DMS53 treated with DMSO at 0.1 percent for 48 hours (cell line): ENCODE measurements around the gene GAS7.
"Not testable (repeated sequence)": the region's sequence is repeated elsewhere in the genome, so short reads cannot be mapped to it uniquely, and the experiment has no call there.

Source experiments
- DNase-seq: peaks from one replicate; lab custom pipeline; 2025; ENCODE audit not compliant: unreplicated experiment; lab: John Stamatoyannopoulos, UW

The GAS7 gene

DNA sequence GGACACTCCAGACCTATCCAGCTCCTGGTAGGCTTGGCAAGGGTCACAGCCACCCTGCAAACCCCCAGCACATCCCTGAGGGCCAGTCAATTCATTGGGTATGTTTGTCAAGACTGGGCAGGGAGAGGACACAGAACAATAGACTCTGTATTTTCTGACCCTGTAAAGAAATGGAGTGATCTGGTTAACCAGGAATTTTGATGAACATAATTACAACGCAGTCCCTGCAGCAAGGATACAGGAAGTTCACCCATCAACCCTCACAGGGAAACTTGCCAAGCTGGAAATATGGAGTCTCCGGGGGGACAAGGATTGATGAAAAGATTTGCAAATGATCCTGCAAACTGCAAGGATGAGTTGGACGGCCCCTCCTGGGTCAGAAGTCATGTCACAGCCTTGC is 167.3 kb downstream of the GAS7 start:
- no peak for DNase-seq

DNA sequence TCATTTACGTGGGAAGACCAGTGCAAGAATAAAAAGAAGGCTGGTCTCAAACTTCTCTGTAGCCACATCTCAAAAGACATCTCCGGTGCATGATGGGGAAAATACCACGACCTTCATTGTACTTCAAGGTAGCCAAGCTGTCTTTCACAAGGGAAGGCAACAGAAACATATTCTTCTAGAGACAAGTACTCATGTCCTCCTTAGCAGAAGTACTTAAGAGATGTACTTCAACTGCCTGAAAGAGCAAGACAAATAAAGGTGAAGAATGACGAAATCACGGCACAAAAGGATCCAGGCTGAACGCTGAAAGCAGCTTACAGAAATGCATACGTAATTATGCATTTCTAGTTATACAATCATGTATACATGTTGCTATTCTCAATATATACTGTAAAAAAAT is 169.3 kb downstream of the GAS7 start:
- DNase-seq, result no peak

DNA sequence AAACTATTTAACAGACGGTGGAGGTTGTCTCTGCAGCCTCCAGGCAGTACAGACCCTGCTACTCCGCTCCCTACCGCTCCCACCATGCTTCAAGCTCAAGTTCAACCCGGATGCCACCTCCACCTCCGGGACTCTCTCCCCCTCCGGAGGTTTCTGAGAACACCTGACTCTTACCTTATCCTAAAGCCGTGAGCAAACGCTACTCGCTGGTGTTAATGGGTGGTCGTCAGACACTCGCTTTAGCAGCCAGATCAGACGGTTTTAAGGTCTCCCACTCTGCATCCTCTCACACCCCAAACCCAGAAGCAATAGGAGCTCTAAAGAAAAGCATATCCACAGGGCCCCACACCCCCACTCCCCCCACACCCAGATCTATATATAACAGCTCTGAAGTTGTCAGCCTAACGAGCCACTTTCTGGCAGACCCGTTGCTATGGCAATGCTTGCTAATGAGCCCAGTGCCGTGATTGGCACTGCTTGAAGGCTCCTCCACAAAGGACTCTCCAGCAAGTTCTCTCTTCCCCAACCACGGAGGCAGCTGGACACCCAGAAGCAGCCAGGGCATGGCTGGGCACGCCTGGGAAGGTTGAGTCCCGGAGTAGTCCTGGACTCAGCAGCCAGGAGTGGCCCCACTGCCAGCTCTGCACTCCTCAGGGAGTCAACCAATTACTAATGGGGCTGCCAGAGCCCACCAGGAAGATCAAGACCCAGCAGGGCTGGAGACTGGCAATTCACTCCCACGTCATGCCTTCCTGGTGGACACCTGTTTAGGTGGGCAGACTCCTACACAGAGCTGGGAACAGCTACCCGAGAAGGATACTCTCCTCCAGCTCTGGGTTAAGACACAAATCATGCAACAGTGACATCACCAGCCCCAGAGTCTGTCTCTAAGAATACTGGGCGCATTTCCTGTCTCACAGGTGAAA is 172.2 kb downstream of the GAS7 start:
- DNase-seq, result no peak

DNA sequence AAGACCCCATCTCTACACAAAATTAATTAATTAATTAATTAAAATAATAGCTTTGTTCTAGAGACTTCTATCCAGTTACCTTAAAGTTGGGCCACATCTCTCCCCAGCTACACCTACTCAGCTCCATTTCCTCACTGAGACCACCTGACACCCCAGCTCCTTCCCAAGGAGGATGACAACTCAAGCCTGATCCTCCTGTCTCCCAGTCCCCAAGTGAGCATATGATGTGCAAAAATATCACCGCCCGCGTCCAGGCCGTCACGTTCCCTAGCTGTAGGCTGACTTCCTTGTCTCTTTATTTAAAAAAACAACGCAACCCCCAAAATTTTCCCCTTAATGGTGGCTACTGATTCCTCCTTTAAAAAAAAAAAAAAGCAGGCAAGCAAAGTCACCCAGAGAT is 173.2 kb downstream of the GAS7 start:
- DNase-seq, result no peak

DNA sequence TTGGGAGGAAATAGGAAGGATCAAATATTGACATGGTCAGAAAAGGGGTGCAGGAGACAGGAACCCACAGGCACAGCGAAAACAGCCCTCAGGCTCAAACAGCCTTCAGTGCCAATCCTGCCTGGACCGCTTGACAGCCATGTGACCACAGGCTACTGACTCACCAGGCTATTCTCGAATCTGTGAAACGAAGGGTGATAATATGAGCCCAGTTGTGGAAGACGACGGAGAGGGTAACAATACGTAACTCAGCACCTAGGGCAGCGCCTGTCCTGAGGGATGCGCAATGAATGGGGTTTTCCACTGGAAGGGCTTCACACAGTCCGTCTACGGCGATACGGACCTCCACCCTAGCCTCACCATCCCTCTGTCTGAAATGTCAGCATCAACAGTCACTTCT is 176.0 kb downstream of the GAS7 start:
- no peak for DNase-seq

DNA sequence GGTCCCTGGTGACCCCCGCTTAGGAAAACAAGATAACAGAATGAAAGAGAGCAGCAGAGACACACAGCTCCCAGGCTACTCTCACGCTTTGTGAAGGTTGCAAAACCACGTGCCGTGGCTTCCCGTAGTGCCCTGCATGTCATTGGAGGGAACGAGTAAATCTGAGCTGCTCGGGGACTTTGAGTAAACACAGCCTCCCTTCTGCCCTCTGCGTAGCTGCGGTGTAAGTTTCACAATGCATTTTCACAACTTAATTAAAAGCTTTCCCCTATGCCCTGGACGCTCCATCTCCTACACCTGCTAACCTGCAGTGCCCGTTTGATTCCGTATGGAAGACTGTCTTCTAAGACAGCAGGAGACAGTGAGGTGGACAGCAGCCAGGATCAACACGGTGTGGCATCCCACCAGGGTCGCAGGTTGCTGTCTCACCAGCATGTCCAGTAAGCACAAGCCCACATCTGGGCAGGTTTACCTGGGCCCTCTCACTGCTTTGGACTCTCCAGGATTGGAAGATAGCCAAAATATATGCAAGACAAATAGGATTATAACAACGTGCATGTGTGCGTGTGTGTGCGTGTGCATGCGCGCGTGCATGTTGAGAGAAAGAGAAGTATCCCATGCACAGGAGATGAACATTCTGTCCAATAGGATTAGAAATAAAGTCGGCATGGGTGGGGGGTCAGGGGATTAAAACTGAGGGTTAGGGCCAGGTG is 177.0 kb downstream of the GAS7 start:
- DNase-seq, result no peak

DNA sequence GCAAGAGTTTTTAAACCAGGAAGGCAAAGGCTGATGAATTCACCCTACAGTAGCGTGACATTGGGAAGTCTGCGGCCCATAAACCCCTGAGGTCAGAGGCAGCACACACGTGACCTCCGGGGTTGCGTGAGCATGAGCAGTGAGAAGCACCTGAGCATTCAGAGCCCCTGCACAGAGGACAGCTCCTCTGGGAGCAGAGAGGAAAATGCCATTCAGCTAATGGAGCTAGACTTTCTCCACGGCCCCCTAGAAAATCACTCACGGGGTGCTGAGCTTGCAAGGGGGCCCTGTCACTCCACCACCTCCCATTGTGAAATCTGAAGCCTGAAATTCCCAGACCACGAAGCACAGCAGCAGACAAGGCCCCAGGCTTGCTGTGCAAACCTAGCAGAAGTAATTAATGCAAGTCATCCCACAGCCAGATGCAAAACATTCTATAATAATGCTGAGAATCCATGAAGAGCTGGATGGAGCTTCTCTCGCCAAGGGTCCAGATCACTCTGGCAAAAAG is 178.4 kb downstream of the GAS7 start:
- no peak for DNase-seq

DNA sequence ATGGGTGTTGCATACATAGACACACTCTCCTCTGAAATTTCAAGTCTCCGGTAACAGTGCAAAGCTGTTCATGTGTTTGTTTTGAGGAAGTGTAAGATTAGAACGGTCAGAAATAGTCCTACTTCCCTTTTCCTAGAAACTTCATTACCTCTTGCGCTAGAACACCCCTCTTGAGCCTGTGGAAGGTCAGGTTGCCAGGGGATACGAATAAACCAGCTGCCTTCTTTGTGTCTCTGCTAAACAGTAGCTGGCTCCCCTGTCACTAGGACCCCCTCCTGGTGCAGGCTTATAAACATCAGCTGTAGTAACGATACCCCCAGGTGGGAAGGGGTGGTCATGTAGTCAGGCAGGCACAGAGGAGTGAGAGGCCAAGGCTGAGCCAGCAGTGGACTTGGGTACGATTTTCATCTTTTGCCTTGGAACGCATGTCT is 179.9 kb downstream of the GAS7 start:
- no peak for DNase-seq

DNA sequence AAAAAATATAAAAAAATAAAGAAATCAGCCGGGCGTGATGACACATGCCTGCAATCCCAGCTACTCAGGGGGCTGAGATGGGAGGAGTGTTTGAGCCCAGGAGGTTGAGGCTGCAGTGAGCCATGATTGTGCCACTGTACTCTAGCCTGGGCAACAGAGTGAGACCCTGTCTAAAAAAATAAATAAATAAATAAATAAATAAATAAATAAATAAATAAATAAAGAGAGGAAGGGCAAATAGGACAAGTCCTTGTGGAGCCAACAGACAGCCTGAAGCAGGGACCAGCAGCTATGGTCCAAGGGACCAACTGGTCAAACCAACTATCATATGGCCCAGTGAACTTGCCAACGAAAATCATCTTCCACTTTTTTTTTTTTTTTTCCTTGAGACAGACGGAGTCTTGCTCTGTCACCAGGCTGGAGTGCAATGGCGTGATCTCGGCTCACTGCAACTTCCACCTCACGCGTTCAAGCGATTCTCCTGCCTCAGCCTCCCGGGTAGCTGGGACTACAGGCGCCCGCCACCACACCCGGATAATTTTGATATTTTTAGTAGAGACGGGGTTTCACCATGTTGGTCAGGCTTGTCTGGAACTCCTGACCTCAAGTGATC is 181.3 kb downstream of the GAS7 start:
- not testable (repeated sequence) for DNase-seq

DNA sequence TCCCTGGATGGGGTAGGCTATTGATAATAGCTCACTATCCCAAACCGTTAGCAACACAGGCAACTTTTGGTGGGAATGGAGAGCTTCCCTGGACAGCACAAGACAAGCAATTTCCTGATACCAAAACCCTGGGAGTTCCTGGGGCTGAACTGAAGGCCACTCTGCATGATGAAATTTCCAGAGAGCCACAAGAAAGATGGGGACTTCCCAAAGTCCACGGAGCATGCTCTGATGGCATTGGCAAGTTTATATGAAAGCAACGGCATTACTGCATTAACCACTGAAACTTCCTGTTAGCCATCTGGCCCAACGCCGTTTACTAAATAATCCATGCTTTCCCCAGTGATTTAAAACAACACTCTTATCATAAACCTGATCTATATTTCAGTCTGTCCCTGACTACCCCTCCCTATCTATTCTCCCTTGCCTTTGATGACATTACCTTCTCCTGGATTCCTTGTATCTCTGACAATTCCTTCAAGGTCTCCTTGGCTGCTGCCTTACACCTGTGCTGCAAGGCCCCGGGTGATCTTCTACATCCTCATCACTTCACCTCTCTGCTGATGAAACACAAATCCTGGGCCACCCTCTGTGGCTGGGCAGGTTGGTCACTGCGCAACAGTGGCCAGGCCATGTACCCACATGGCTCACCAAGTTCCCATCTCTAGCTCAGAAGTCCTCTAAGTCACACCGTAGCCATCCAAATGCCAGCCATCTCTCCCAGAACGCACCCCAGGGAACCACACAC is 184.9 kb downstream of the GAS7 start:
- DNase-seq, result no peak

DNA sequence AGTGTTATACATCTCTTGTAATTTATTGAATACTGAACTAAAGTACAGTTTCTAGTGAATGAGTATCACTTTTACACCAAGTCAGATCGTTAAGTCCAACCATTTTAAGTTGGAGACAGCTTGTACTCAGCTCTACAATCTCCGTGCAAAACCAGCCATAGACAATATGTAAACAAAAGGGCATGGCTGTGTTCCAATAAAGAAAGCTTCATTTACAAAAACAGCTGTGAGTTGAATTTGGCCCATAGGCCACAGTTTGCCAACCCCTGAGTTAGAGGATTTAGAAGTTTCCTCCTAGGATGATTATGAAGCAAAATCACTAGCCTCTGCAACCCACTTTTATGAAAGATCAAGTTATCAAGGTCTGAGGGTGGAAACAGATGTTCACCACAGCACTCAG is 187.7 kb downstream of the GAS7 start:
- no peak for DNase-seq

DNA sequence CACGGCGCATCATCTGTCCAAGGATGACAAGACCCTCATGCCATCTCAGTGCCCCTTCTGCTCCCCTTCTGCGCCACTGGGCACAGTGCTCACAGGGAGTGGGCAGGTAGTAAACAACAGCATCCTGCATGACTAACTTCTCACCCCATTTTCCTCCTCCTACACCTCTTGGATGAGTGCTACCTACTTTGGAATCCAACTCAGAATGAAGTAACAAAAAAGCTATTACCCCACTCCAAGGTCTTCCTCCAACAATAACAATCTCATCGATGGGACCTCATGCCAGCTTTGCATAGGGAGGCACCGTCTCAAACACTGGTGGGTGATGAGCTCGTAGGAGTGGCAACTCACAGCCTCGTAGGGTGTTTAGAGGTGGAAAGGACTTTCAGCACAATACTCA is 194.7 kb downstream of the GAS7 start:
- DNase-seq, result no peak

DNA sequence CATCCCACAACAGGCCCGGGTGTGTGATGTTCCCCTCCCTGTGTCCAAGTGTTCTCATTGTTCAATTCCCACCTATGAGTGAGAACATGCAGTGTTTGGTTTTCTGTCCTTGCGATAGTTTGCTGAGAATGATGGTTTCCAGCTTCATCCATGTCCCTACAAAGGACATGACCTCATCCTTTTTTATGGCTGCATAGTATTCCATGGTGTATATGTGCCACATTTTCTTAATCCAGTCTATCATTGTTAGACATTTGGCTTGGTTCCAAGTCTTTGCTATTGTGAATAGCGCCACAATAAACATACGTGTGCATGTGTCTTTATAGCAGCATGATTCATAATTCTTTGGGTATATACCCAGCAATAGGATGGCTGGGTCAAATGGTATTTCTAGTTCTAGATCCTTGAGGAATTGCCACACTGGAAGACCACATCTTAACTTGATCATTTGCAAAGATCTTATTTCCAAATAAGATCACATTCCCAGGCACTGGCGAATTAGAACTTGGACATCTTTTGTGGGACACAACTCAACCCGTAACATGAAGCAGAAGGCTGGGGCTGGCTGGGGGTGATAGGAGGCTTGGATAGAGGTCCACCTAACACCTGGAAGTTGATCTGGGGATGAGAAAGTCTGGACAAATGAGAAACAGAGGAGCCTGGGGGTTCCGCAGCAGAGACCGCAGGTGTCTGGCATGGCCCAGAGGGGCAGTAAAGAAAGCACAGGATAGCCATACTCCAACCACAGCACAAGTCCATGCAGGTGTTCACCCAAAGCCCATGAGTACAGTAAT is 195.6 kb downstream of the GAS7 start:
- not testable (repeated sequence) for DNase-seq

DNA sequence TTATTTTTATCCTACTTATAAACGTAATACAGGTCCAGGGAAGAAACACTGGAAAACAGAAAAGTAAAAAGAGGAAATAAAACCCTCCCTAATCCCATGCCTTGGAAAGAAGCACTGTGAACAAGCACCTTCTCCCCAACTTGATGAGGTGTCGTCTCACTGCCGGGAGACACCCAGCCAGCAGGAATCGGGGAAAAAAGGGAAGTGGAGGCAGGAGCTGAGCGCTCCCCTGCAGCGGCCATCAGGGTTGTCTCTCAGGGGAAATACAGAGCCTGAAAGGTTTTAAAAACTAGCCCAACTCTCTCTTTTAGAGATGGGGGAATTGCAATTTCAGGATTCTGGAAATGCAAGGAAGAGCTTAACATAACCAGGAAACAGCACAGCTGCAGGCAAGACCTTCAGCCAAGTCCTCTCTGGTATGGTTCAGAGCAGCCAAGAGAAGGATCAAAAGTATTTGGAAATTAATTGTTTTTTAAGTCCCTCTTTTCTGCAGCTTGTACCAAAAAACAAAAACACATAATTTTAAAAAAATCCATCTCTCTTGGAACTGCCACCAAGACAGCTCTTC is 197.0 kb downstream of the GAS7 start:
- no peak for DNase-seq

DNA sequence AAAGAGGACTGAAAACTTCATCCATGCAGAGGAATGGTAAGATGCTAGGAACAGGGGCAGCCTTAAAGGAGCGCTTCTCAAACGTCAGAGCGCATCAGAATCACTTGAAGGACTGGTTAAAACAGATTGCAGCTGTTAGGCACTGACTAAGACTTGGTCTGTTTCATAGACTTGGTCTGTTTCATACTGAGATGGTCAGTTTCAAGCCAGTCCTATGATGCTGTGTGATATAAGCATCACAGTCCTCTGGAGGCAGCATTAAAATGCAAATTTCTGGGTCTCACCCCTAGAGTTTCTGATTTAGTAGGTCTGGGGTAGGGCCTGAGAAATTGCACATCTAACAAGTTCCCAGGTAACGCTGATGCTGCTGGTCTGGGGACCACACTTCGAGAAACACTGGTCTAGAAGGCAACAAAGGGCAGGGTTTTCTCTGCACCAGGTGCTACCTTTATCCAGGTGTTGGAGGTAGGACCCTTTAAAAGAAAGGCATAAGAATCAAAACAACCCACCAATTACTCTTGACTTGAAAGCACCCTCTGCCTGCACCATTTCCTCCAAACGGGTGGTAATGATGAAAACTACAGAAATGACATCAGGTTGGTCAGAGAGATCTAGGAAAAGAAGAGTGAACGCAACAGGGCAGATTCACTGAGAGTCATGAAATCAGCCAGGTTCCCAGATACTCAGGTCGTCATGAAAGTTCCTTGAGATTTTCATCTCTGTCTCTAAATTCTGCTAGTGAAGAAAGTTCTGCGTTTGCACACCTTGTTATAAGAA is 198.3 kb downstream of the GAS7 start:
- DNase-seq, result no peak

DNA sequence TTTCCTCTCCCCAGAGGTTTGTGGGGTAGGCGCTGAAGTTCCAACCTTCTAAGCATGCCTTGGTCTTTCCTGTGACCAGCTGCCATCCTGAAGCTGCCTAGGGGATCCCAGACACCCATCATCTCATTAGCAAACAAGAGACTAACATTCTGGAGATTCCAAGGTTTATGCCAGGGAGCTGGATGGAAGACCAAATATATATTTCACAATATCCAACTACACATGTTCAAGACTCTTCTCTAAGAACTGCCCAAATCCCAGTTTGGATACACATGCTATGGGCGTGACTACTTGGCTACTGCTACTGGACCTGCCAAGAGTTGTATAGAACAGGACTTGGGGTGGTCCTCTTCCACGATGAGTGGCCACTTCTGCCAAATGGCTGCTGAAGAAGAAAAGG is 200.3 kb downstream of the GAS7 start:
- DNase-seq, result no peak

DNA sequence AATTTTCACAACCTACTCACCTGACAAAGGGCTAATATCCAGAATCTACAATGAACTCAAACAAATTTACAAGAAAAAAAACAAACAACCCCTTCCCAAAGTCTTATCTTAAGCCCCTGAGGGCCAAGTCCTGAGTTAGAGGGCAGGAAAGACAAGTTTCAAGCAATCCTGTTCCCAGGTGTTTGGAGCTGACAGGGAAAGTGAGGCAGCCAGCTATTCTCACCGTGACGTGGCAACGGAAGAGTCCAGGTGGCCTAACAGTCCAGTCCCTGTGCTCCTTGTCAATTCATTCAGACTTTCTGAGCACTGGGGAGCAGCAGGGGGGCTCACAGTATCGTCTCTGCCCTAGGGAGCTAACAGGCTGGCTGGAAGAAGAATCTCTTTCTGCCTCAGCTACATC is 203.6 kb downstream of the GAS7 start:
- DNase-seq, result no peak

DNA sequence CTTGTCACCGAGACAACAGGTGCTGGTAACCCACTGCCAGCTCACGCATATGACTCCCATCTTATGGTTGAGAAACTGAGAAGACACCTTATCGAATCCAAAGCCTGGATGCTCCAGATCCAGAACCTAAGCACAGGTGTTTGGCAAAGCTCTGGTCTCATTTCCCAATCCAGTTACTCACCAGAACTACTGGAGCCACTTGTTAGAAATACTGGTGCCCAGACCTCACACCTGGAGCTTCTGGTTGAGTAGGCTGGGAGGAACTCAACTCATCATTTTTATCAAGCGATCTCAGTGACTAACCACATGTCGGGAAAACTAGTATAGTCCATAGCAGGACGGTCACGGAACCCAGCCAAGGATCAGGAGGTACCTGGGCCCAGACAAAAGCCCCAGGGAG is 206.6 kb downstream of the GAS7 start:
- DNase-seq, result no peak

DNA sequence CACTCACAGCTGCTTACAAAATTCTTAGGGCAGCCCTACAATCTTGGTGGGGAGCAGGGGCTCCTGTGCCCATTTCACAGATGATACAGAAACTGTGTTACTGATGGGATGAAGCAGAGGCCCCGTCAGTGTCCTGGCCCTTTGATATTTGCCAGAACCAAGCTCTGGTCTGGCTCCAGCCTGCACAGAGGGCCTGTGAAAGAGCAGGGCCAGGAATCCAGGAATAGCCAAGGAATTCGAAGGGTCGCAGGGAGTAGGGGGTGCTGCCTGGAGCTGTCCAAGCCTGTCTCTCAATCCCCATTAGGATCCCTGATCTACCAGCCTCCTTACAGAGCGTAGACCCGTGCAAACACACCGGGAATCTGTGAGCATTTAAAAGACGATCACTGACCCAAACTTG is 207.1 kb downstream of the GAS7 start:
- no peak for DNase-seq
